ENCODE results near the gene ITSN1.

DNA sequence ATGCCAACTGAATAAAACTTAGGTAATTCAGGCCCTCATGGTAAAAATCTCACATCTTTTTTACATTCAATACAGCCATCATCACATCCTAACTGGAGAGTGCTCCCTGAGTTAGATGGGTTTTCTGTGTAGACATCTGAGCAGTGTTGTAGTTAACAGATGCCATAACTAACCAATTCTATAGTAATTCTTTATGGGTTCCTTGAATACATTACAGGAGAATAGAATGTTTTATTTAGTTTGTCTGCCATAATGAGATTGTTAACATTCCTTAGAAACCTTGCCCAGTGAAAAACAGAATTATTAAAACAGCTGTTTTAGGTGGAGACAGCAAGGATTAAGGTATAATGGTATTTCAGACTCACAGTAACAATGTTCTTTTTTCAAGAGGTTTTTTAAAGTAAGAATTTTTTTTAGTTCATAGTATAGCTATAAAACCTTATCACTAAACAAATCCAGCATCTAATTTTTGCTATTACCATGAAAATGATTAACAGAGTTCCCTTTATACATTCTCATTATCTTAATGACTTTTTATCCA is 178.0 kb downstream of the ITSN1 start:
- TF ChIP-seq, protein P1, sequence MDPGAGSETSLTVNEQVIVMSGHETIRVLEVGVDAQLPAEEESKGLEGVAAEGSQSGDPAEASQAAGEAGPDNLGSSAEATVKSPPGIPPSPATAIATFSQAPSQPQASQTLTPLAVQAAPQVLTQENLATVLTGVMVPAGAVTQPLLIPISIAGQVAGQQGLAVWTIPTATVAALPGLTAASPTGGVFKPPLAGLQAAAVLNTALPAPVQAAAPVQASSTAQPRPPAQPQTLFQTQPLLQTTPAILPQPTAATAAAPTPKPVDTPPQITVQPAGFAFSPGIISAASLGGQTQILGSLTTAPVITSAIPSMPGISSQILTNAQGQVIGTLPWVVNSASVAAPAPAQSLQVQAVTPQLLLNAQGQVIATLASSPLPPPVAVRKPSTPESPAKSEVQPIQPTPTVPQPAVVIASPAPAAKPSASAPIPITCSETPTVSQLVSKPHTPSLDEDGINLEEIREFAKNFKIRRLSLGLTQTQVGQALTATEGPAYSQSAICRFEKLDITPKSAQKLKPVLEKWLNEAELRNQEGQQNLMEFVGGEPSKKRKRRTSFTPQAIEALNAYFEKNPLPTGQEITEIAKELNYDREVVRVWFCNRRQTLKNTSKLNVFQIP (CRISPR knock-in tag; IDR thresholded peaks at IDR 0.05; ENCODE audit: borderline replicate concordance, low read depth), result no peak
- TF ChIP-seq RARB (CRISPR knock-in tag; IDR thresholded peaks at IDR 0.05) (no peak), ZNF70 (CRISPR knock-in tag; IDR thresholded peaks at IDR 0.05) (no peak), ZNF565 (CRISPR knock-in tag; conservative IDR thresholded peaks at IDR 0.05; ENCODE audit: low read depth) (no peak), ZFP30 (CRISPR knock-in tag; IDR thresholded peaks at IDR 0.05) (no peak), ESRRG (CRISPR knock-in tag; IDR thresholded peaks at IDR 0.05) (no peak)
